Brain microvascular endothelial cell (primary cell): ENCODE measurements around the gene ZNF32.

Experiments used
- DNase-seq: peaks from one replicate; pipeline ENCODE4 v3.0.0-alpha.2; 2020
- H3K27ac ChIP-seq: fragments of 250-450 bp; sonication (Bioruptor Pico); 2 replicates; pipeline ENCODE4 v1.5.1; 2020; ENCODE audit warnings: mild to moderate bottlenecking, moderate library complexity
- H3K27me3 ChIP-seq: fragments of 250-450 bp; sonication (Bioruptor Pico); replicated peaks from 2 replicates; pipeline ENCODE4 v1.5.1; 2020; ENCODE audit warnings: mild to moderate bottlenecking
- H3K36me3 ChIP-seq: fragments of 250-450 bp; sonication (Bioruptor Pico); replicated peaks from 2 replicates; pipeline ENCODE4 v1.5.1; 2020; ENCODE audit warnings: mild to moderate bottlenecking
- H3K4me3 ChIP-seq: 2 replicates; pipeline ENCODE4 v1.5.1; 2011; ENCODE audit warnings: low read depth, mild to moderate bottlenecking, control low read depth, low read length, moderate library complexity
- in situ Hi-C: cut with HindIII; loops from 2 replicates; pipeline ENCODE4 v1.10.0; 2017; ENCODE audit warnings: low sequenced_read_pairs, low pct_ligation_motif_present
- TF ChIP-seq, protein P1 (sequence below): IDR thresholded peaks from 2 replicates; pipeline ENCODE4 v1.5.1; 2011; ENCODE audit warnings: low read depth, mild to moderate bottlenecking, moderate library complexity, low read length, control low read depth, inconsistent platforms; ENCODE audit errors: missing control alignments

Gene ZNF32

GRCh38 chr10:43623351-43623750 is 25.3 kb downstream of the ZNF32 start:
- Histone ChIP-seq H3K27me3 (no peaks in the 10 kb centered on the region), H3K36me3 (no peaks in the 10 kb centered on the region), H3K27ac (no peak overlapping the region), H3K4me3 (no peak overlapping the region)
- TF ChIP-seq, protein P1, sequence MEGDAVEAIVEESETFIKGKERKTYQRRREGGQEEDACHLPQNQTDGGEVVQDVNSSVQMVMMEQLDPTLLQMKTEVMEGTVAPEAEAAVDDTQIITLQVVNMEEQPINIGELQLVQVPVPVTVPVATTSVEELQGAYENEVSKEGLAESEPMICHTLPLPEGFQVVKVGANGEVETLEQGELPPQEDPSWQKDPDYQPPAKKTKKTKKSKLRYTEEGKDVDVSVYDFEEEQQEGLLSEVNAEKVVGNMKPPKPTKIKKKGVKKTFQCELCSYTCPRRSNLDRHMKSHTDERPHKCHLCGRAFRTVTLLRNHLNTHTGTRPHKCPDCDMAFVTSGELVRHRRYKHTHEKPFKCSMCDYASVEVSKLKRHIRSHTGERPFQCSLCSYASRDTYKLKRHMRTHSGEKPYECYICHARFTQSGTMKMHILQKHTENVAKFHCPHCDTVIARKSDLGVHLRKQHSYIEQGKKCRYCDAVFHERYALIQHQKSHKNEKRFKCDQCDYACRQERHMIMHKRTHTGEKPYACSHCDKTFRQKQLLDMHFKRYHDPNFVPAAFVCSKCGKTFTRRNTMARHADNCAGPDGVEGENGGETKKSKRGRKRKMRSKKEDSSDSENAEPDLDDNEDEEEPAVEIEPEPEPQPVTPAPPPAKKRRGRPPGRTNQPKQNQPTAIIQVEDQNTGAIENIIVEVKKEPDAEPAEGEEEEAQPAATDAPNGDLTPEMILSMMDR, result no peak
- in situ Hi-C loops, result no loop called here
- no peak for DNase-seq

- Histone ChIP-seq H3K27ac (no peak overlapping the region), H3K36me3 (peaks cover 2% of the 10 kb centered on the region), H3K27me3 (no peaks in the 10 kb centered on the region), H3K4me3 (no peak overlapping the region)
- in situ Hi-C loops, result no loop called here
- TF ChIP-seq, protein P1, result no peak
- DNase-seq, result no peak
These were observed 26.6 kb downstream of the ZNF32 start for GRCh38 chr10:43622038-43622437.

GRCh38 chr10:43619368-43619767 is 29.3 kb downstream of the ZNF32 start:
- H3K36me3 ChIP-seq, result peaks cover 19% of the 10 kb centered on the region
- TF ChIP-seq, protein P1, result no peak
- no peak overlapping the region for H3K4me3 ChIP-seq
- H3K27ac ChIP-seq, result no peak overlapping the region
- in situ Hi-C loops, result no loop called here
- no peaks in the 10 kb centered on the region for H3K27me3 ChIP-seq
- DNase-seq, result no peak

GRCh38 chr10:43616697-43617370 is 31.8 kb downstream of the ZNF32 start:
- no peak for DNase-seq
- in situ Hi-C loops, result no loop called here
- TF ChIP-seq, protein P1, result no peak
- Histone ChIP-seq H3K27ac (no peak overlapping the region), H3K36me3 (peaks cover 22% of the 10 kb centered on the region), H3K27me3 (no peaks in the 10 kb centered on the region), H3K4me3 (no peak overlapping the region)

GRCh38 chr10:43610636-43611035 is 38.0 kb downstream of the ZNF32 start:
- DNase-seq, result peak; percentile 39
- H3K4me3 ChIP-seq, result no peak overlapping the region
- H3K36me3 ChIP-seq, result peaks cover 11% of the 10 kb centered on the region
- TF ChIP-seq, protein P1, result no peak
- in situ Hi-C loops, result no loop called here
- H3K27me3 ChIP-seq, result no peaks in the 10 kb centered on the region
- no peak overlapping the region for H3K27ac ChIP-seq

- DNase-seq, result no peak
- Histone ChIP-seq H3K4me3 (peak overlapping the region; percentile 74), H3K36me3 (no peaks in the 10 kb centered on the region), H3K27me3 (no peaks in the 10 kb centered on the region), H3K27ac (no peak overlapping the region)
- in situ Hi-C loops, result no loop called here
- TF ChIP-seq, protein P1, result no peak
These were observed 41.5 kb downstream of the ZNF32 start for GRCh38 chr10:43607199-43607573.
